GM23248 (cell line): Measurements from ENCODE around the gene CYP2A6. TPM values are rescaled to one million over a fixed set of nuclear protein-coding genes. Genes with fewer than 3 reads are reported as not detected.

ENCODE experiments used
- DNase-seq: peaks from one replicate; pipeline ENCODE4 v3.0.0-alpha.2; 2015
- H2AFZ ChIP-seq: fragments of 200-600 bp; sonication (generic); 2 replicates; pipeline ENCODE4 v1.6.1; 2016; ENCODE audit warnings: antibody characterized with exemption
- H3F3A ChIP-seq: fragments of 200-600 bp; sonication (generic); 2 replicates; pipeline ENCODE4 v1.6.1; 2016; ENCODE audit warnings: mild to moderate bottlenecking, antibody characterized with exemption, mixed run types; ENCODE audit not compliant: insufficient read depth
- H3K27ac ChIP-seq: fragments of 200-600 bp; sonication (generic); 2 replicates; pipeline ENCODE4 v1.5.1; 2016; ENCODE audit warnings: mild to moderate bottlenecking
- H3K27me3 ChIP-seq: fragments of 200-600 bp; sonication (generic); replicated peaks from 2 replicates; pipeline ENCODE4 v1.6.1; 2016; ENCODE audit warnings: mild to moderate bottlenecking; ENCODE audit not compliant: insufficient read depth
- H3K36me3 ChIP-seq: fragments of 200-600 bp; sonication (generic); 2 replicates; pipeline ENCODE4 v1.6.1; 2016; ENCODE audit warnings: low read depth, mild to moderate bottlenecking
- H3K4me1 ChIP-seq: fragments of 200-600 bp; sonication (generic); 2 replicates; pipeline ENCODE4 v1.6.1; 2016; ENCODE audit warnings: mild to moderate bottlenecking; ENCODE audit not compliant: insufficient read depth
- H3K4me2 ChIP-seq: fragments of 200-600 bp; sonication (generic); one replicate; pipeline ENCODE4 v1.6.1; 2016; ENCODE audit warnings: mild to moderate bottlenecking; ENCODE audit not compliant: unreplicated experiment
- H3K4me3 ChIP-seq: fragments of 200-600 bp; sonication (generic); 2 replicates; pipeline ENCODE4 v1.5.1; 2016; ENCODE audit warnings: mild to moderate bottlenecking
- H3K79me2 ChIP-seq: fragments of 200-600 bp; sonication (generic); 2 replicates; pipeline ENCODE4 v1.6.1; 2016; ENCODE audit warnings: mild to moderate bottlenecking; ENCODE audit not compliant: insufficient read depth
- H3K9ac ChIP-seq: fragments of 200-600 bp; sonication (generic); 2 replicates; pipeline ENCODE4 v1.6.1; 2016; ENCODE audit warnings: mild to moderate bottlenecking
- H3K9me2 ChIP-seq: fragments of 200-600 bp; sonication (generic); 2 replicates; pipeline ENCODE4 v1.6.1; 2016; ENCODE audit warnings: mixed run types, mild to moderate bottlenecking, moderate library complexity; ENCODE audit not compliant: insufficient read depth
- H3K9me3 ChIP-seq: fragments of 200-600 bp; sonication (generic); one replicate; pipeline ENCODE4 v1.6.1; 2017; ENCODE audit warnings: low read depth
- H4K20me1 ChIP-seq: fragments of 200-600 bp; sonication (generic); 2 replicates; pipeline ENCODE4 v1.6.0; 2016; ENCODE audit not compliant: insufficient read depth
- EZH2 ChIP-seq: fragments of 200-600 bp; sonication (generic); IDR thresholded peaks from 2 replicates; pipeline ENCODE4 v1.6.1; 2018; ENCODE audit warnings: antibody characterized with exemption, mild to moderate bottlenecking; ENCODE audit not compliant: insufficient read depth, poor library complexity, severe bottlenecking
- EZH2phosphoT487 ChIP-seq: fragments of 200-600 bp; sonication (generic); IDR thresholded peaks from 2 replicates; pipeline ENCODE4 v1.6.1; 2018; ENCODE audit warnings: antibody characterized with exemption, moderate library complexity, mild to moderate bottlenecking, low read depth; ENCODE audit not compliant: insufficient read depth
- WGBS, 2 experiments: methylation state at CpG; one replicate each; pipeline ENCODE4 v1.1.6; 2015 to 2017; ENCODE audit warnings: low lambda C conversion rate in 2 of 2, low coverage in 1 of 2; ENCODE audit errors: missing lambda C conversion rate in 2 of 2; 5-methylcytosine and 5-hydroxymethylcytosine counted together
- in situ Hi-C: fragments of 300-500 bp; cut with MboI; formaldehyde crosslinking; loops from 2 replicates; pipeline ENCODE4 v1.15.0; 2020
- polyA plus RNA-seq: library from polyadenylated mRNA; unstranded; fragments of >200 nt; fragmentation: Nextera tagmentation; extraction: Ambion mirVana; gene quantifications from 2 replicates; pipeline ENCODE4 v1.2.1, GENCODE V29; 2016
- total RNA-seq: library from RNA; depleted of rRNA; stranded (reverse); fragments of >200 nt; shearing (Covaris generic); gene quantifications from 2 replicates; pipeline ENCODE4 v1.2.3, GENCODE V29; 2014

Gene CYP2A6
- total and polyA plus RNA-seq, 2 experiments from 2014 or later, result not detected

GRCh38 chr19:40807147-40808020 is 42.9 kb downstream of the CYP2A6 start:
- Histone ChIP-seq H3K27me3 (no peaks in the 10 kb centered on the region), H3K9ac (0 out of 2 replicates have a peak overlapping the region, but pooled peaks have one; percentile 46), H3K9me3 (no peaks in the 10 kb centered on the region), H3F3A (peaks cover 16% of the 10 kb centered on the region; the same call in 1 of the 2 replicates), H3K79me2 (peaks cover 81% of the 10 kb centered on the region), H2AFZ (no peak overlapping the region), H3K4me1 (peaks cover 27% of the 10 kb centered on the region), H3K9me2 (no peaks in the 10 kb centered on the region), H3K4me2 (no peak overlapping the region), H3K36me3 (0 out of 2 replicates have a peak, but pooled peaks cover 9% of the 10 kb centered on the region), H4K20me1 (0 out of 2 replicates have a peak, but pooled peaks cover 4% of the 10 kb centered on the region), H3K27ac (peak overlapping the region; percentile 57), H3K4me3 (0 out of 2 replicates have a peak overlapping the region, but pooled peaks have one; percentile 17)
- peak; percentile 24 for DNase-seq
- WGBS, 2 experiments, result 71 to 73% methylated on average over 18 of the region's 18 CpGs
- in situ Hi-C loops, result no loop called here
- no peak for TF ChIP-seq EZH2phosphoT487
- no peak for TF ChIP-seq EZH2

DNA sequence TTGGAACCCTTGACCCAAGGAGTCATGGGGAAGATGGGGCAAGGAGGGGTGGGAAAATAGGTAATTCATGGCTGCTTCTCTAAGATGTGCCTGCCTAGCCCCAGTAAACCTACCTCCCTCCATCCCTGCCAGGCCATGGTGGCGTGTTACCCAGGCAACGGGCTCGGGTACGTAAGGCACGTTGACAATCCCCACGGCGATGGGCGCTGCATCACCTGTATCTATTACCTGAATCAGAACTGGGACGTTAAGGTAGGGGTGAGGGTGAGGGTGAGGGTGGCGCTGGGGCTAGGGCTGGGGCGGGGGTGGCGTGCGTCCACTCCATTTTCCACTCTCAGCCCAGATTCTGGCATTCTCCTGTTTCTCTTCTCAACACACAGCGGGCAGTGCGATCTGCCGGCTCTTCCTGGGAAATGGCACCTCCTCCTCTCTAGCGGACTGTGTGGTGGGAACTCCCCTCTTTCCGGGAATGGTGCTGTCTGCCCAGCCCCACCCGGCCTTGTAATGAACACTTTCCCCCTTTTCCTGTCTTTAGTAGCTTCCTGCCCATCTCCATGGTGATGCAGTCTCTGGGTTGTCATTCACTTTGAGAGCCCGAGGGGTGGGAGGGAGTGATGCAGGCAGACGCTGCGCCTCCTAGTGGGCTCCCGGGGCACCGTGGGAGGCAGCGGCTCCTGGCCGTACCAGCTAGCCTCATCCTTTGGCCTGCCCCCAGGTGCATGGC is 43.7 kb downstream of the CYP2A6 start:
- DNase-seq, result peak; percentile 94
- Histone ChIP-seq H3K79me2 (peaks cover 86% of the 10 kb centered on the region), H3K9me3 (no peaks in the 10 kb centered on the region), H3K4me2 (peak overlapping the region; percentile 11), H3K4me1 (peaks cover 34% of the 10 kb centered on the region), H3K27ac (peak overlapping the region; percentile 60), H3K9ac (peak overlapping the region; percentile 46), H3K36me3 (0 out of 2 replicates have a peak, but pooled peaks cover 9% of the 10 kb centered on the region), H2AFZ (no peak overlapping the region), H3K9me2 (no peaks in the 10 kb centered on the region), H4K20me1 (0 out of 2 replicates have a peak, but pooled peaks cover 4% of the 10 kb centered on the region), H3K4me3 (0 out of 2 replicates have a peak overlapping the region, but pooled peaks have one; percentile 17), H3K27me3 (no peaks in the 10 kb centered on the region), H3F3A (peaks cover 23% of the 10 kb centered on the region)
- in situ Hi-C loops, result no loop called here
- 21 to 25% methylated on average over 21 to 26 of the region's 26 CpGs for WGBS, 2 experiments
- TF ChIP-seq EZH2phosphoT487 (no peak), EZH2 (no peak)

- H4K20me1 ChIP-seq, result 0 out of 2 replicates have a peak, but pooled peaks cover 4% of the 10 kb centered on the region
- H3K9me3 ChIP-seq, result no peaks in the 10 kb centered on the region
- in situ Hi-C loops, result no loop called here
- H3K4me1 ChIP-seq, result peaks cover 30% of the 10 kb centered on the region
- H3K79me2 ChIP-seq, result peaks cover 95% of the 10 kb centered on the region
- no peak overlapping the region for H3K4me2 ChIP-seq
- H3F3A ChIP-seq, result peaks cover 23% of the 10 kb centered on the region
- H2AFZ ChIP-seq, result no peak overlapping the region
- no peak for TF ChIP-seq EZH2phosphoT487
- TF ChIP-seq EZH2, result no peak
- DNase-seq, result no peak
- no peaks in the 10 kb centered on the region for H3K27me3 ChIP-seq
- H3K27ac ChIP-seq, result no peak overlapping the region
- H3K36me3 ChIP-seq, result 0 out of 2 replicates have a peak, but pooled peaks cover 9% of the 10 kb centered on the region
- H3K4me3 ChIP-seq, result no peak overlapping the region
- 47 to 53% methylated on average over 2 of the region's 2 CpGs for WGBS, 2 experiments
- H3K9ac ChIP-seq, result no peak overlapping the region
- H3K9me2 ChIP-seq, result no peaks in the 10 kb centered on the region
These were observed 44.9 kb downstream of the CYP2A6 start for GRCh38 chr19:40805258-40805868.

DNA sequence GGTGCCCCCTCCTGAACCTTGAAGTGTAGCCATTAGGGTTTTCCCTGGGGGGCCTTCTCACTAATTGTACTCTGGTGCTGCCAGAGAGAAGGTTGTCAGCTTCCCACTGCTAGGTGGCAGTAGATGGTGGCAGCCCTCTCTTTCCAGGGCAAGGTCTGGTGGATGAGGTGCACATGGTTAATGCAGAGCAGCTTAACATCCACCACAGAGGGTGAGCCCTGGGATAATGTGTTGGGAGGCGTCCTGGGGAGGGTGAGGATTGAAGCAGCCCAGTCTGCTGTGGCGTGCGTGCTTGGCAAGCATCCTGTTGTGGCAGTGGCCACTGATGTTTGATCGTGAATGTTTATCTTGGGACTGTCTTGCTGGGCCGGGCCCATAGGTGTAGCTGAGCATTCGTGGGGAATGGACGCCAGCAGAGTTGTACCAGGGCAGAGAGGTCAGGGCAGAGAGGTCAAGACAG is 45.4 kb downstream of the CYP2A6 start:
- DNase-seq, result peak; percentile 24

More for the DNA sequence above, 45.4 kb downstream of the CYP2A6 start:
- H3F3A ChIP-seq, result peaks cover 23% of the 10 kb centered on the region
- no peak overlapping the region for H3K27ac ChIP-seq
- H3K4me2 ChIP-seq, result no peak overlapping the region
- 0 out of 2 replicates have a peak, but pooled peaks cover 4% of the 10 kb centered on the region for H4K20me1 ChIP-seq
- no peak overlapping the region for H2AFZ ChIP-seq
- 0 out of 2 replicates have a peak, but pooled peaks cover 9% of the 10 kb centered on the region for H3K36me3 ChIP-seq
- WGBS, 2 experiments, result 50 to 56% methylated on average over 7 of the region's 7 CpGs
- in situ Hi-C loops, result no loop called here
- H3K9me3 ChIP-seq, result no peaks in the 10 kb centered on the region
- H3K4me3 ChIP-seq, result no peak overlapping the region
- TF ChIP-seq EZH2 (no peak), EZH2phosphoT487 (no peak)
- H3K27me3 ChIP-seq, result no peaks in the 10 kb centered on the region
- H3K9me2 ChIP-seq, result no peaks in the 10 kb centered on the region
- no peak overlapping the region for H3K9ac ChIP-seq
- peaks cover 97% of the 10 kb centered on the region for H3K79me2 ChIP-seq
- peaks cover 30% of the 10 kb centered on the region for H3K4me1 ChIP-seq
